NK-92 (cell line): ENCODE measurements around the gene TRMT1.
"Not testable (repeated sequence)": the region's sequence is repeated elsewhere in the genome, so short reads cannot be mapped to it uniquely, and the experiment has no call there.

ENCODE experiments used
- DNase-seq: peaks from one replicate; lab custom pipeline; 2025; ENCODE audit not compliant: unreplicated experiment; lab: John Stamatoyannopoulos, UW

The TRMT1 gene

DNA sequence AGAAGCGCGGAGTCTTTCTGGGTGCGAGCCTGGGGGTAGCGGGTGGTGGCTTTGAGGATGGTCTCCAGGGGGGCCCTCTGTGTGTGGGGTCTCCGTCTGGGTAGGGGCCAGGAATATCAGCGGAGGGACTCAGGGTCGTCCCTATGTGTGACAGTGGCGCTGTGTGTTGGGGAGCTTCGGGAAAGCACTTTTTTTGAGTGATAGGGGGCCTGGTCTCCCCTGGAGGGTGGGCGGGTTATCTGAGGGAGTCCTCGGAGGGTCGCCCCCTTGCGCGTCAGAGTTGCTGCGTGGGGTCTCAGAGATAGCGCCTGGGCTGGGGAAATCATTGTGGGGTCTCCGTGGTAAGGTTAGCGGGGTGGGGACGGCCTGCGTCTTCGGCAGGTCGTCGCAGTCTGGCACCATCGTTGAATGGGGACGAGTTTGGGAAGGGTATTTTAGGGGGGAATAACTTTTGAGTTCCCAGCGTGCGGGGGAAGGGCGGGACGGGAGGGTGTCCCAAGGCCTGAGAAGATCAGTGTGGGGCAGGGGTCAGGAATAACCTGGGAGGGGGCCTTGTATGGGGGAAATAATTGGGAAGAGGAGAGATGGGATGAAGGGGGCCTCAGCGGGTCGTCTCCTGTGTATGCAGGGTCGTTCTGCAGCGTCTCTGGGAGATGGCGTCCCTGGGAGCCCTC lies 34.5 kb upstream of the TRMT1 start:
- no peak for DNase-seq

DNA sequence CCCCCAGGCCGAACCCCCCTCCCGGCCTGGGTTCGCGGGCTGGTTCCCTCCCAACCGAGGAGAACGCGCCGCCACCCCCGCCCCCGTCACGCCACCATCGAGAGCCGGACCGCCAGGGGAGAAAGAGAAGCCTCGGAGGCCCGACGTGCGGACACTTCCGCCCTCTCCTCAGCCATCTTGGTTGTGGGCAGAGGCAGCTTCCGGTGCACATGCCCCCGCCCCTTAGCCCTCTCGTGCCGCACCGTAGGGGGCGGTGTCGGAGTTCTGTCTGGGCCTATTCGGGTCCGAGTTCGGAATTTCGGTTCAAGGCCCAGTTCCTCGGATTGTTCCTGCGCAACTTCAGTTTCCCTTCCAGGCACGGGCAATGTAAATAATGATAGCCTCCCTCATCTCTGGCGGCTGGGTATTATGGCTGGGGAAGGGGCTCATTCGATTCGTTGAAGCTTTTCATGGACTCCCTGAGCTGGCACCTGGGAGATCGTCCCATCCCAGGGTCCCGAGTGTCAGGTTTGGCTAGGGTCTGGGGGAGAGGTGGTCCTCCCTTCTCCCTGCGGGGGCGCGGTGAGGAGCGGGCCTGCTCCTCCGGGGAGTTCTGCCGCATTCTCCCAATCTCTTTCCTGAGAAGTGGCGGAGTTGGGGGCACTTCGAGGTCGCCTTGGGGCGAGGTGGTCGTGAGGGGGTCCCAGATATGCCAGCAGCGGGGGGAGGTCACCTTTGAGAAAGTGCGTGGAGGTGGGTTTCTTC lies 33.8 kb upstream of the TRMT1 start, which contains the start of the genes IER2 and STX10:
Gene IER2 (plus strand): TSS at position 225 of the 744 bp plus-strand sequence. CDS start 2,776 bp downstream, outside the sequence.
Gene STX10 (minus strand): TSS at position 189 of the 744 bp plus-strand sequence. CDS start 202 bp downstream, outside the sequence.
- DNase-seq, result no peak

DNA sequence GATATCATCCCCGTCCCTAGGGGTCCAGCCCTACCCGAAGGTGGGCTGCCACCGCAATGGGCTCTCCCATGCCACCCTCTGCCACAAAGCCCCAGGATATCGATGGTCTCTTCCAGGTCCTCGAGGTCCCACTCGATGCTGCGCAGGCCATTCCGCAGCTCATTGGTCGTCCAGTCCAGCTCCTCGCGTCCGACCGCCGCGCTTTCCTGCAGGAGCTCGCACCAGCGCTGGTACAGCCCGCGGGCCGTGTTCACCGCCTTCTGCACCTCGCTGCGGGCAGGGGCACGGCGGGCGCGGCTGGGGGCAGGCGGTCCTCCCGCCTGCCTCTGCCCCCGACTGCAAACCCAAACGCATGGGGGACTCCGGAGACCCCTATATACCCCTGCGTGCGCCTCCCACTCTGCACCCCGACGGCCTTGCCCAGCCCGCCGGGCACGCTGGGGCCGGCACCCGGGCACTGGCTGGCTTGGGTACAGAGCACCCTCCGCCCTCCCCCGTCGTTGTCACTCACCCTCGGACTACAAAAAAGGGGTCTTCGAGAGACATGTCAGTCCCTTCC lies 33.2 kb upstream of the TRMT1 start:
- no peak for DNase-seq

DNA sequence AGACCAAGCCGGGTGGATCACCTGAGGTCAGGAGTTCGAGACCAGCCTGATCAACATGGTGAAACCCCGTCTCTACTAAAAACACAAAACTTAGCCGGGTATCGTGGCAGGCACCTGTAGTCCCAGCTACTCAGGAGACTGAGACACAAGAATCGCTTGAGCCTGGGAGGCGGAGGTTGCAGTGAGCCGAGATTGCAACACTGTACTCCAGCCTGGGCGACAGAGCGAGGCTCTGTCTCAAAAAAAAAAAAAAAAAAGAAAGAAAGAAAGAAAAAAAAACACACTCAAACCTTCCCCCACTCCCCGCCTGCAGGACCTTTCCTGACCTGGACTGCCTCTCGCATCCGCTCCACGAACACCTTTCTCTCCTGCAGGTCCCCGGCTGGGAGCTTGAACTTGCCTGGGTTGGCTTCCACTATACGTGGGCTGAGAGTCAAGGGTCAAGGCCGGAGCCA lies 32.7 kb upstream of the TRMT1 start:
- DNase-seq, result not testable (repeated sequence)

DNA sequence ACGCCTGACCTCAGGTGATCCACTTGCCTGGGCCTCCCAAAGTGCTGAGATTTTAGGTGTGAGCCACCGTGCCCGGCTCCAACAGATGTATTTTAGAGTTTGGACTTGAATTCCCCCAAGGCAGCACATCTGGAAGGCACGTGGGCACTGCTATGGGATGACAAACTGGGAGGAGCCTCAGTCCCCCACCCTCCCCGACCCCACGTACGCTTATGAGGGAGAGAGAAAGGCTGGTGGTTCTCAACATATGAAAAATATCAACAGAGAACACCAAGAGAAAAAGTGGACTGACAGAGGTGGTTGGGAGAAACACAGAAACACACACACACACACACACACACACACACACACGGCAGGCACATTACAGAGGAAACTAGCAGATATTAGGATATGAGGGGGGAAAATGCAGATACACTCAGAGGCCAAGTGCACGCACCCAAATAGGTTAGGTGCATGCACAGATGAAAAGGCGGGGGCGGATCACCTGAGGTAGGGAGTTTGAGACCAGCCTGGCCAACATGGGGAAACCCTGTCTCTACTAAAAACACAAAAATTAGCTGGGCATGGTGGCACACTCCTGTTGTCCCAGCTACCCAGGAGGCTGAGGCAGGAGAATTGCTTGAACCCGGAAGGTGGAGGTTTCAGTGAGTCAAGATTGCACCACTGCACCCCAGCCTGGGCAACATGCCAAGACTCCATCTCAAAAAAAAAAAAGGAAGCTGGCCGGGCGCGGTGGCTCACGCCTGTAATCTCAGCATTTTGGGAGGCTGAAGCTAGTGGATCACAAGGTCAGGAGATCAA lies 30.4 kb upstream of the TRMT1 start:
- no peak for DNase-seq

DNA sequence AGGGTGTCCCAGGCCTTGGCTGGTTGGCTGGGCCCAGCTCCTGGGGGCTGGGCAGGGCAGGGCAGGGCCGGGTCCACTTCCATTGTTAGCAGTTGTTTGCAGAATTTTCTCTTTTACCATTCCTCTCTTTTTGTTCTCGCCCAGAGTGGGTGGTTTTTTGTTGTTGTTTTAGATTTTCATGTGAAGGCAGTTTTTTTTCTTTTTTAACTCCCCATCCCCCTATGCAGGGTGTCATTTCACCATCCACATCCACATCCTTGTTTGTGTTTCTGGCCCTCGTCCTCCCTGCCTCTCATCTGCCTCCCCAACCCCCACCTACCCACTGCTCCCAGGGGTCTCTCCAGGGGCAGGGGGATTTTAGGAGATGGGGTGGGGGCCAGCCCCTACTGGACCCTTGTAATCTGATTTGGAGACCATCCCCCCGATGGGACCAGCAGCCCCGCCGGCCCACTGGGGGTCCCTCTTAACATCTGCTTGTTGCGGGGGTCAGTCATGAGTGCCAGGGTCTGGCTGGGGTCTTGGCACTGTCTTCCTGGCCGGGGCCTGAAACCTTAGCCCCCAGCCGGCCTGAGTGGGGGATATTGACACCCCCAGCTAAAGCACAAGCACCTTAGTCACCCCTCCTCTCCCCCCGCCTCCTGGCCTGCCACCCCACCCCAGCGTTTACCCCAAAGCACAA lies 23.2 kb upstream of the TRMT1 start:
- no peak for DNase-seq

DNA sequence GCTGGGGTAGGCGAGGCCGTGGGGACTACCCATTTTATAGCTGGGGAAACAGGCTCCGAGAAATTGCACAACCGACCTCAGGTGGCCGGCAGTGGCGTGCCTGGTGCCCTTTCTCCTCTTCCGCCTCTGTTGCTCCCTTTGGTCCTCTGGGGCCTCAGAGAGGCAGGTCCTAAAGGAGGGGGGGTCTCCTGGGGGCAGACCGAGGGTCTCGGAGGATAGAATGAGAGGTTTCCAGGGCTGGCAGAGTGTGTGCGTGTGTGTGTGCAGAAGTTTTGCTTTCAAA lies 22.3 kb upstream of the TRMT1 start:
- no peak for DNase-seq

DNA sequence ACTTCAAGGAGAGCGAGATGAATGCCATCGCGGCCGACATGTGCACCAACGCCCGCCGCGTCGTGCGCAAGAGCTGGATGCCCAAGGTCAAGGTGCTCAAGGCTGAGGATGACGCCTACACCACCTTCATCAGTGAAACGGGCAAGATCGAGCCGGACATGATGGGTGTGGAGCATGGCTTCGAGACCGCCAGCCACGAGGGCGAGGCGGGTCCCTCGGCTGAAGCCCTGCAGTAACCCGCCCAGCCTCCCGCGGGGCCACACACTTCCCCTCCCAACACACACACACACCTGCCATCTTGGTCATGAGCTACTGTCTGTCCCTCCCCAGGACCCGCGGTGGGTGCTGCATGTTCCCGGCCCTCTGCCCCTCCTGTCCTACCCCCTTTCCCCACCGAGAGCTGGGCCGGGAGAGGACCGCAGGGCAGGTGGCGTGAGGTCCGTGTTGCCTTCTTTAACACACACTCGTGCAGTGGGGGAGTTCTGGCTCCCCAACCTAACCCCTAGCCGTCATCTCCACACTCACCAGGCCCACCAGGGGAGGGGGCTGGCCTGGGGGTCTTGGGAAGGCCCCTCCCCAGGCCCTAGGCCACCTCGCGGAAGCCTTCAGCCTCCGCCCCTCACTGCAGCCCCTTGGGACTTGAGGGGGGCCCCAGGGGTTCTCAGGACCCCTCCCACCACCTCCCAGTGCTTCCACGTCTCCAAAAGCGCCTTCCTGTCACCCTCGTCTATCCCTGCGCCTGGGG lies 21.8 kb upstream of the TRMT1 start:
- DNase-seq, result no peak

DNA sequence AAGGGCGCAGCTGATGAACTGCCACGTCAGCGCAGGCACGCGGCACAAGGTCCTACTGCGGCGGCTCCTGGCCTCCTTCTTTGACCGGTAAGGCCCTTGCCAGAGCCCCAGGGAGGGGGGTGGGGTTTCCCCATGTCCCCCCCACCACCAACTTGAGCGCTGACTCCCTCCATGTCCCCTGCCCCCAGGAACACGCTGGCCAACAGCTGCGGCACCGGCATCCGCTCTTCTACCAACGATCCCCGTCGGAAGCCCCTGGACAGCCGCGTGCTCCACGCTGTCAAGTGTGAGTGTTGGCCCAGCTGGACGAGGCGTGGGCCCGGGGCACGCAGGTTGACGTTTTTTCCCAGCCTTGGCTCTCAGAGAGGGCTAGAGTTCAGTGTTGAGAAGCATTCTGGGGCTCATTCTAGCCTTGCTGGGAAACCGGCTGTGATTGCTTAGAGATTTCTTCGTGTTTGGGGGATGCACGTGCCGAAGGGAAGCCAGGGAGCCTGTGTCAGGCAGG lies 20.8 kb upstream of the TRMT1 start:
- no peak for DNase-seq

DNA sequence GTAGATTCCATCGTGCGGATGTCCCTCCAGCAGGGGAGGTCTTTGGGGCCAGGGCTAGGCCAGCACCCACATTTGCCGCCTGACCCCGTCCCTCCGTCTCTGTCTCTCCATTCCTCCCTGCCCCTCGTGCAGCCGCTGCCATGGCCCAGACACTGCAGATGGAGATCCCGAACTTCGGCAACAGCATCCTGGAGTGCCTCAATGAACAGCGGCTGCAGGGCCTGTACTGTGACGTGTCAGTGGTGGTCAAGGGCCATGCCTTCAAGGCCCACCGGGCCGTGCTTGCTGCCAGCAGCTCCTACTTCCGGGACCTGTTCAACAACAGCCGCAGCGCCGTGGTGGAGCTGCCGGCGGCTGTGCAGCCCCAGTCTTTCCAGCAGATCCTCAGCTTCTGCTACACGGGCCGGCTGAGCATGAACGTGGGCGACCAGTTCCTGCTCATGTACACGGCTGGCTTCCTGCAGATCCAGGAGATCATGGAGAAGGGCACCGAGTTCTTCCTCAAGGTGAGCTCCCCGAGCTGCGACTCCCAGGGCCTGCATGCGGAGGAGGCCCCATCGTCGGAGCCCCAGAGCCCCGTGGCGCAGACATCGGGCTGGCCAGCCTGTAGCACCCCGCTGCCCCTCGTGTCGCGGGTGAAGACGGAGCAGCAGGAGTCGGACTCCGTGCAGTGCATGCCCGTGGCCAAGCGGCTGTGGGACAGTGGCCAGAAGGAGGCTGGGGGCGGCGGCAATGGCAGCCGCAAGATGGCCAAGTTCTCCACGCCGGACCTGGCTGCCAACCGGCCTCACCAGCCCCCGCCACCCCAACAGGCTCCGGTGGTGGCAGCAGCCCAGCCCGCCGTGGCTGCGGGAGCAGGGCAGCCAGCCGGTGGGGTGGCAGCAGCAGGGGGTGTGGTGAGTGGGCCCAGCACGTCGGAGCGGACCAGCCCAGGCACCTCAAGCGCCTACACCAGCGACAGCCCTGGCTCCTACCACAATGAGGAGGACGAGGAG lies 18.8 kb upstream of the TRMT1 start:
- no peak for DNase-seq

DNA sequence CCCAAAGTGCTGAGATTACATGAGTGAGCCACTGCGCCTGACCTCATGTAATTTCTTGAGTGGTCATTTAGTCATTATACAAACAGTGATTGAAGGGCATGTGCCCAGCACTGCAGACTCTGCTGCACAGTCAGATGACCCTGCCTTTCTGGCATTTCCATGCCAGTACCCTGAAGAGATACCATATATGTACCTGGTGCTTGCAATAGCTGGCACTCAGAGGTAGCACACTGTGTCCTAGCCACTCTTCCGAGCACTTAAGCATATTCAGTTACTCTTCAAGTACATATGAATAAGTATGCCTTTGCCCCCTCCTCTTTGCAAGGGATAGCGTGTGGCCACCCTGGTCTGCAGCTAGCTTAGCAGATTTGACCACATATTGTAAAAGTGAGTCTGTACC lies 18.1 kb upstream of the TRMT1 start:
- no peak for DNase-seq

DNA sequence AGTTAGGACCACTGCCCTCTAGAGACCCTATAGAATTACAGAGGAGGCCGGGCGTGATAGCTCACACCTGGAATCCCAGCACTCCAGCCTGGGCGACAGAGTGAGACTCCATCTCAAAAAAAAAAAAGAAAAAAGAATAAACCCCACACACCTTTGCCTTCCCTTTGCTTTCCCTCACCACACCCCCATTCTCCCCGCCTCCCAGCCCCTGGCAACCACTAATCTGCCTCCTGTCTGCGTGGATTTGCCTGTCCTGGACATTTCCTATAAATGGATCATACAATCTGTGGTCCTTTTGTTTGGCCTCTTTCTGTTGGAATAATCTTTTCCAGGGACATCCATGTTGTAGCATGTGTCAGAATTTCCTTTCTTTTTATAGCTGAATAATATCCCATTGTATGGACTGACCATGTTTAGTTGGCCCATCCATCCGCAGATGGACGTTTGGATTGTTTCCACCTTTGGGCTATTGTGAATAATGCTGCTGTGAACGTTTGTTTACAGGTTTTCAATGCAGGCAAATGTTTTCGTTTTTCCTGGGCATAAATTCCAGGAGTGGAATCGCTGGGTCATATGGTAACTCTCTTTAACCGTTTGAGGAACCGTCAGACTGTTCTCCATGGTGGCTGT lies 16.8 kb upstream of the TRMT1 start:
- DNase-seq, result no peak

DNA sequence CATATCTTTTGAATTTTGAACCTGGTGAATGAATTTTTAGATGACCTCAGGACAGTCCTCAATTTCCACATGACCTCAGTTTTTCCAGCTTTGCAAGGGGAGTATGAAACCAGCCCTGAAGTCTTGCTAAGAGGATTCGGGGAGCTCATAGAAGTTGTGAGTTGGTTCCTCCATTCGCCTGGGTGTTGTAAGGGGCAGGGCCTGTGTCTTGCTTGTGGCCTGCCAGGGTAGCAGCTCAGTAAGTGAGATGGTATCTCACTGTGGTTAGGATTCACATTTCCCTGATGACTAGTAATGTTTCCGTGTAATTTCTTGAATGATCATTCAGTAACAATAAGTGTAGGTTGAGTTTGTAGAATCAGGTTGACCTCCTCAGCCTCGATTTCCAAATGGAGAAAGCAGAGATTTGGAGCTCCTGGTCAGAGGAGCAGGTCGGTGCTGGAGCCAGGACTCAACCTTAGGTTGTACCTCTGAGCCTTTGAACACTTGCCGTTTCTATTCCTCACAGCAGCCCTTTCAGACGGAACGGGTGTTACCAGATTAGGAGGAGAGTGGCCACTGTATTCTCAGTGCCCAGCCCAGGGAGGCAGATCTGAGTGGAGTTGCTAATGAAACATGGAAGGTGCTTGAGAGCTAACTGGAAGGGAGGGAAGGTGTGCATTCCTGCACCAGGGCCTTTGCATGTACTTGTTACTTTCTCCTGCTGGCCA lies 16.1 kb upstream of the TRMT1 start:
- no peak for DNase-seq

DNA sequence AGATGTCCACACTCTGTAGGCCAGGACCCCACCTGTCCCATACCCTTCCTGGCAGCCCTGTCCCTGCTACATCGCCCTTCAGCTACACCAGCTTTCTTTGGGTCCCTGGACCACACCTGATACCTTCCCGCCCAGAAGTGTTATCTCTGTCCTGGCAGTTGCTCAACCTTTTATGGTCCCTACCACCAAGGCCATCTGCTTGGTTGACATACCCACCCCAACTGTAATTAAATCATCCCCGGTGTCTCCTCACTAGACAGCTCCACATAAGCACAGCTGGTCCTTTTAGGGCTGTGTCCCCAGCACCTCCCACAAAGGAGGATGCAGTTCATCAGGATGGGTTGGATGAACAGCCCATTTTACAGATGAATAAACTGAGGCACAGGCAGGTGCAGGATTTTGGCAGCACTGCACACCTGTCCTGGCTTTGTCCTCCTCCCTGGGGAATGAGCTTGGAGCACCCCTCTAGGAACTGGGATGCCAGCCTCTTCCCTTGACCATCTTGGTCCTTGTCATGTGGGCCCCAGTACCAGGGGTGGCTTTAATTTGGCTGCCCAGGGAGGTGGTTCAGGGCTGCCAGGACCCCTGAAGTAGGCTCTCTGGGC lies 14.4 kb upstream of the TRMT1 start:
- no peak for DNase-seq

DNA sequence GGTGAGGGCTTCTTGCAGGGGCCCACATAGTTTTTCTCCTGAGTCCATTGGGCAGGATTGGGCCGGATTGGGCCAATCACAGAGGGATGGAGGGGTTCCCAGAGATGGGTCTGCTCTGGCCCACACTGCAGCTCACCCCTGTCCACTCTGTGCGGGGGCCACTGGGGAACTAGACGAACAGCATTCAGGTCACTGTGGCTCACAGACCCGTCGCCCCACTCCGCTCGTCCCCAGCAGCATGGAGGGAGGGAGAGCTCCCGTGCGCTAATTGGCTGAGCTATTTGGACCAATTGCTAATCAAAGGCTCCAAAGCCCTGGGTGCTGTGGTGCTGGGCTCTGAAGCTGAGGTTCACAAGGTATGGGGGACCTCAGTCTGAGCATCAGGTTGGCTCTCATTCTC lies 12.8 kb upstream of the TRMT1 start:
- no peak for DNase-seq

DNA sequence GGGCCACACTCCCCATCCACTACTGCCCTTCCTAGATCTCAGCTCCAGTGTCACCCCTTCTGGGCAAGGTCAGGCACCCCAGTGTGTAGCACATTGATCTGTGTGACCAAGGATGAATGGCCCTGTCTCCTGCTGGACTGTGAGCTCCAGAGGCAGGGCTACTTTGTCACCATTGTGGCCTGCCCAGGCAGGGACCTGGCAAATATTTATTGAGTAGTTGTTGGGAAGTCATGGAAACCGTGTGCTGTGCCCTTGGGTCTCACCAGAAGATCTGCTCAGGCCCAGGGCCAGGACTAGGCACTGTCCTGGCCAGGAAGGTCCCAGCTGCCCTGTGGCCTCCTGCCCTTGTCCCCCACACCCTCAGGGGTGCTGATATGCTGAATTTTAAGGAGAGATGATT lies 12.0 kb upstream of the TRMT1 start:
- DNase-seq, result no peak

DNA sequence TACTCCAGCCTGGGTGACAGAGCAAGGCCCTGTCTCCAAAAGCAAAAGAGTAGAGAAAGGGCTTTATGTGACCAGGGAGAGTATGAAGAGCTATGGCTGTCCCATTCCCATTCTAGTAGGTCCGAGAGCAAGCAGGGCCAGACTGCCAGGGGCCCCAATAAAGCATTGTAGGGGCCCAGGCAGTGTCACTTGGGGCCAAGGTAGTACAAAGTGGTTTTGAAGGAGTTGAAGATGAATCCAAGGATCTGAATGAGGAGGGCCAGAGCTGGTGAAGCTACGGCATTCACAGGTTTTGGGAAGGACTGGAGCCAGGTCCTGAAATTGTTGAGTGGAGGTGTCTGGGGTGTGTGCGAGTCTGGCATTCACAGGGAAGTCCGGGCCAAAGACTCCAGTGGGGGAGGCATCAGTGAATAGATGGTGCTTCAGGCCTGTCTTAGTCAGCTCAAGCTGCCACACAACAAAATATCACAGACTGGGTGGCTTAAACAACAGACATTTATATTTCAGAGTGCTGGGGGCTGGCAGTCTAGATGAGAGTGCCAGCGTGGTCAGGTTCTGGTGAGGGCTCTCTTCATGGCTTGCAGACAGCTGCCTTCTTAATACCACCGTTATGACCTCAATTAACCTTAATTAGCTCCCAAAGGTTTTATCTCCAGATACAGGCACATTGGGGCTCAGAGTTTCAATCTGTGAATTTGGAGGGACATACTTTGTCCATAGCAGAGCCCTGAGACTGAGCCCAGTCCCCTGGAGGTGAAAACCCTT lies 11.5 kb upstream of the TRMT1 start:
- DNase-seq, result no peak
